Small intestine (tissue), 7 donors: Measurements from ENCODE around the gene TFB1M. TPM values are rescaled to one million over a fixed set of nuclear protein-coding genes. Genes with fewer than 3 reads are reported as not detected.
"Not testable (repeated sequence)": the region's sequence is repeated elsewhere in the genome, so short reads cannot be mapped to it uniquely, and the experiment has no call there.

Experiments
- DNase-seq, 2 donors: peaks; one replicate each; pipeline versions ENCODE4 v3.0.0 to v3.0.0-alpha.2; 2013
- FAIRE-seq: peaks from 2 replicates; lab custom pipeline; 2012; peaks lifted over from hg19 to GRCh38; lab: Jason Lieb, UNC
- H3K27ac ChIP-seq, 3 donors: one replicate each; pipeline ENCODE4 v1.5.1; 2013; ENCODE audit warnings: low read length in 2 of 3, mild to moderate bottlenecking in 2 of 3, control low read depth in 1 of 3, inconsistent platforms in 1 of 3, low read depth in 1 of 3, moderate library complexity in 1 of 3
- H3K27me3 ChIP-seq, 3 donors: one replicate each; pipeline ENCODE4 v1.6.1; 2013; ENCODE audit warnings: low read length in 3 of 3, inconsistent platforms in 1 of 3; ENCODE audit not compliant: control insufficient read depth in 3 of 3, insufficient read depth in 3 of 3
- H3K36me3 ChIP-seq, 3 donors: one replicate each; pipeline ENCODE4 v1.6.1; 2013; ENCODE audit warnings: low read length in 3 of 3, inconsistent platforms in 1 of 3, low read depth in 1 of 3, mild to moderate bottlenecking in 1 of 3, moderate library complexity in 1 of 3; ENCODE audit not compliant: control insufficient read depth in 3 of 3, insufficient read depth in 2 of 3
- H3K4me1 ChIP-seq, 3 donors: one replicate each; pipeline ENCODE4 v1.6.1; 2013; ENCODE audit warnings: low read length in 2 of 3, inconsistent platforms in 1 of 3, low read depth in 1 of 3, mild to moderate bottlenecking in 1 of 3, moderate library complexity in 1 of 3; ENCODE audit not compliant: control insufficient read depth in 3 of 3, insufficient read depth in 2 of 3
- H3K4me3 ChIP-seq, 3 donors: one replicate each; pipeline ENCODE4 v1.5.1; 2013; ENCODE audit warnings: low read length in 3 of 3, control low read depth in 1 of 3, inconsistent platforms in 1 of 3, low read depth in 1 of 3, mild to moderate bottlenecking in 1 of 3, moderate library complexity in 1 of 3
- H3K9me3 ChIP-seq, 2 donors: one replicate each; pipeline ENCODE4 v1.6.1; 2013; ENCODE audit warnings: low read depth in 1 of 2, low read length in 1 of 2; ENCODE audit not compliant: control insufficient read depth in 2 of 2, insufficient read depth in 1 of 2
- WGBS, 3 donors: extraction: QIAGEN DNeasy Blood & Tissue Kit; methylation state at CpG; one replicate each; pipeline ENCODE4 v1.1.7; 2013; 5-methylcytosine and 5-hydroxymethylcytosine counted together
- polyA plus RNA-seq, 4 donors: library from polyadenylated mRNA; stranded (reverse) in 3 of 4; unstranded in 1 of 4; fragments of 200-250 nt in 3 of 4; fragments of 120-200 nt in 1 of 4; gene quantifications; one replicate each; pipeline versions ENCODE4 v1.2.1 to v1.2.3, GENCODE V29; 2013
- donor health status: healthy with polysubstance abuse.
- donor health status: control.
- donor health status: control.
- donor health status: Bipolar disorder and iron deficiency.
- donor health status: healthy.

TFB1M gene
- polyA plus RNA-seq, 4 donors, result 5.4 to 16.5 (median 14.3) TPM

- H3K27me3 ChIP-seq, H3K36me3 ChIP-seq, H3K4me1 ChIP-seq, H3K27ac ChIP-seq, DNase-seq, H3K4me3 ChIP-seq, FAIRE-seq: not testable (repeated sequence)
- H3K9me3 ChIP-seq, result peaks cover 0 to 15% of the 10 kb centered on the region in 2 donors
Observed at GRCh38 chr6:155338237-155338636, 24.0 kb upstream of the TFB1M start.

- 95 to 96% (median 96%) methylated on average over 1 of the region's 1 CpG for WGBS, 3 donors
- FAIRE-seq (no peak), DNase-seq (no peak)
- Histone ChIP-seq H3K4me1 (no peaks in the 10 kb centered on the region), H3K36me3 (no peaks in the 10 kb centered on the region), H3K27ac (no peak overlapping the region), H3K27me3 (no peaks in the 10 kb centered on the region), H3K9me3 (peaks cover 0 to 6% of the 10 kb centered on the region in 2 donors), H3K4me3 (no peak overlapping the region)
Observed at GRCh38 chr6:155335265-155335664, 21.0 kb upstream of the TFB1M start.

GRCh38 chr6:155334073-155334472 lies 19.8 kb upstream of the TFB1M start:
- 91 to 94% (median 92%) methylated on average over 7 of the region's 7 CpGs for WGBS, 3 donors
- not testable (repeated sequence) for H3K27me3 ChIP-seq, H3K9me3 ChIP-seq, FAIRE-seq, DNase-seq, H3K4me1 ChIP-seq, H3K36me3 ChIP-seq, H3K4me3 ChIP-seq, H3K27ac ChIP-seq

DNA sequence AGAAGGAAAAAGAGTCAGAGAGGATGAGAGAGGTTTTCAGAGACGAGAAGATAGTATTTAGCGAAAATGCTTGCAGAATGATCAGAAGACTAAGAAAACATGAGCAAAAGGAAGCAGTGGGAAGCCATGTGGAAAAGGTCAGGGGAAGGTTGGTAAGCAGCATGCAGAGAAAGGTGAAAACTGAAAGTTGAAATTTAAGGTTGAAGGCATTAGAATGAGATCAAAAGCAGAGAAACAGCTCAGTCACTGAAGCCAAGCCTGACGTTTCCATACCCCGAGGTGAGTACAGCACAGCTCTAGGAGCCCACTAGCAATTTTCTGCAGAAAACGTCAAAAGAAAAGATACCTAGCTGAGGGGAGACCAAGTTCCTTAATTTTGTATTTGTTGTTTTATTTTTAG lies 19.1 kb upstream of the TFB1M start:
- WGBS, 3 donors, result 48 to 63% (median 57%) methylated on average over 5 of the region's 5 CpGs
- no peak for DNase-seq
- peaks cover 0 to 2% of the 10 kb centered on the region in 2 donors for H3K9me3 ChIP-seq
- H3K27me3 ChIP-seq, result no peaks in the 10 kb centered on the region
- no peaks in the 10 kb centered on the region for H3K36me3 ChIP-seq
- no peak for FAIRE-seq
- H3K4me1 ChIP-seq, result peaks cover 0 to 8% (median 0%) of the 10 kb centered on the region in 3 donors
- H3K27ac ChIP-seq, result no peak overlapping the region
- H3K4me3 ChIP-seq, result no peak overlapping the region

DNA sequence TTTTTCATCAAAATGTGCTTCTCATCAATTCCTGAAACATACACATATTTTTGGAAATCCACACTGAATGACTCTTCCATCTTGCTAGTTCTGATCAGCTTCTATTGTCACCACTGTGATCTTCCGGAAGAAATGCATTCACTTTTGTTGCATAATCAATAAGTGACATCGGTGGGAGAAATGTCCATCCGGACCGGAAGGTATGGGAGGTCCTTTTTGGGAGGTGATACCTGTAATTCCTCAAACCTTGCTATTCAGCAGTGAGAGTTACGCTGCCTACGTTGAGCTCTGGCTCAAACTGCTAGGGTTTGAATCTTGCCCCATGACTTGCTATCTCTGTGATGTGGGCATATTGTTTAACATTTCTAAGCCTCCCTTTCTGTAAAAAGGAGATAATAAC lies 16.6 kb upstream of the TFB1M start:
- Histone ChIP-seq H3K27ac (no peak overlapping the region), H3K4me3 (no peak overlapping the region), H3K4me1 (peaks cover 0 to 13% (median 0%) of the 10 kb centered on the region in 3 donors), H3K9me3 (peaks cover 0 to 2% of the 10 kb centered on the region in 2 donors), H3K36me3 (no peaks in the 10 kb centered on the region), H3K27me3 (no peaks in the 10 kb centered on the region)
- FAIRE-seq (no peak), DNase-seq (no peak)
- 94 to 95% (median 95%) methylated on average over 6 of the region's 6 CpGs for WGBS, 3 donors

DNA sequence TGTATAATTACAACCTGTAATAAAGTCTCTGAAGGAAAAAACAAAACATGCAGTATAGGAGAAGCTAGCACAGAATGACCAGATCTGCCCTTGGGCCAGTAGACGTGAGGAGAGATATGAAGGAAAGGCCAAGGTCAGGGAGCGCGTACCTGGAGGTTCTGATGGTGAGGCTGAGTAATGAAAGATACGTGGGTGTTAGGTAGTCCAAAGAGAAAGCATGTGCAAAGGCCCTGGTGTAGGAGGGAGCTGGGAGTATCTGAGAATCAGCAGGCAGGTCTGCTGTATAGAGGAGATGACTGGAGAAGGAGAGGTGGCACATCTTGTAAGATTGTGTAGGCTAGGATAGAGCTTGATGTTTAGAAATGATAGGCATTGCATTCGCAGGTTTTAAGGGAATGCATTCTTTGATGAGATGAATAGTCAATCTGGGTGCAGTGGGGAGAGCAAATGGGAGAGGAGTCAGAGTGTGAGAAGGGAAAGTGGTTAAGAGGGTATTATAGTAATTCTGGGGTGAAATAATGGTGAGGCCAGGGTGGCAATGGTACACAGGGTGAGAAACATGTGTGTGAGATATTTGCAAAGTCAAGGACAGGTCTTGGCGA lies 15.9 kb upstream of the TFB1M start:
- FAIRE-seq (no peak), DNase-seq (no peak)
- H3K4me3 ChIP-seq, result no peak overlapping the region
- WGBS, 3 donors, result 81 to 91% (median 91%) methylated on average over 6 of the region's 6 CpGs
- H3K36me3 ChIP-seq, result no peaks in the 10 kb centered on the region
- H3K27me3 ChIP-seq, result no peaks in the 10 kb centered on the region
- peaks cover 0 to 2% of the 10 kb centered on the region in 2 donors for H3K9me3 ChIP-seq
- peak overlapping the region in 1 of 3 donors; percentile 4 for H3K27ac ChIP-seq
- H3K4me1 ChIP-seq, result peaks cover 0 to 13% (median 0%) of the 10 kb centered on the region in 3 donors

GRCh38 chr6:155329460-155330132 lies 15.3 kb upstream of the TFB1M start:
- Histone ChIP-seq H3K36me3 (no peaks in the 10 kb centered on the region), H3K4me1 (peaks cover 0 to 13% (median 0%) of the 10 kb centered on the region in 3 donors), H3K27me3 (no peaks in the 10 kb centered on the region), H3K27ac (peak overlapping the region in 1 of 3 donors; percentile 33), H3K9me3 (no peaks in the 10 kb centered on the region), H3K4me3 (no peak overlapping the region)
- 74 to 87% (median 82%) methylated on average over 8 of the region's 8 CpGs for WGBS, 3 donors
- FAIRE-seq (no peak), DNase-seq (no peak)

GRCh38 chr6:155328539-155329459 lies 14.5 kb upstream of the TFB1M start:
- 16 to 59% (median 32%) methylated on average over 6 of the region's 6 CpGs for WGBS, 3 donors
- Histone ChIP-seq H3K4me1 (peaks cover 0 to 13% (median 0%) of the 10 kb centered on the region in 3 donors), H3K4me3 (no peak overlapping the region), H3K36me3 (no peaks in the 10 kb centered on the region), H3K27ac (peak overlapping the region in 2 of 3 donors; percentile 46 to 60), H3K27me3 (no peaks in the 10 kb centered on the region), H3K9me3 (no peaks in the 10 kb centered on the region)
- FAIRE-seq (no peak), DNase-seq (peak; percentile 72 to 90)
